Activated T-cell treated with anti-CD3 and anti-CD28 coated beads, Interleukin-2, amount 50 U/mL, for 1 hour (primary cell): Measurements from ENCODE around the gene TPRA1.
A peak's percentile ranks its signal among the peaks of the same experiment; 100 is the strongest.

ENCODE experiments used
- DNase-seq: peaks from one replicate; pipeline ENCODE4 v3.0.0-alpha.2; 2020

The TPRA1 gene

DNA sequence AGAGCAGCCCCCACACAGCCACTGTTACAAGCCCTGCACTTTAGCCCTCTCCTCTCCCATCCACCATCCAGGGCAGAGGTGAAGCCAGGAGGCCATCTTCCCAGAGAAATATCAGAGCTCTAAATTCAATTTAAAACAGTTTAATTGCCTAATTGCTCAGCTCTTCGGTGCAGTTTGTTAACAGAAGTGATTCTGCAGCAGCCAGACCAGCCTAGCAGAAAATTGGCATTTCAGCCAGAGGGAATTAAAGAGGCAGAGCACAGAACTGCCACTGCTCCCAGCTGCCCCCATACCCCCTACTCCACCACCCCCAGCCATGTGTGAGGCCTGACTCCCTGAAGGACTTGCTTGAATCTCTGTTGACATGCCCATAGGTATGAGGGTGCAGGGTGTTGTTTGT, 38.5 kb downstream of the TPRA1 start:
- DNase-seq = no peak

GRCh38 chr3:127551178-127551577, 39.4 kb downstream of the TPRA1 start:
- DNase-seq = no peak

GRCh38 chr3:127550468-127551157, 39.9 kb downstream of the TPRA1 start:
- DNase-seq = no peak

GRCh38 chr3:127549826-127550467, 40.6 kb downstream of the TPRA1 start:
- no peak for DNase-seq

DNA sequence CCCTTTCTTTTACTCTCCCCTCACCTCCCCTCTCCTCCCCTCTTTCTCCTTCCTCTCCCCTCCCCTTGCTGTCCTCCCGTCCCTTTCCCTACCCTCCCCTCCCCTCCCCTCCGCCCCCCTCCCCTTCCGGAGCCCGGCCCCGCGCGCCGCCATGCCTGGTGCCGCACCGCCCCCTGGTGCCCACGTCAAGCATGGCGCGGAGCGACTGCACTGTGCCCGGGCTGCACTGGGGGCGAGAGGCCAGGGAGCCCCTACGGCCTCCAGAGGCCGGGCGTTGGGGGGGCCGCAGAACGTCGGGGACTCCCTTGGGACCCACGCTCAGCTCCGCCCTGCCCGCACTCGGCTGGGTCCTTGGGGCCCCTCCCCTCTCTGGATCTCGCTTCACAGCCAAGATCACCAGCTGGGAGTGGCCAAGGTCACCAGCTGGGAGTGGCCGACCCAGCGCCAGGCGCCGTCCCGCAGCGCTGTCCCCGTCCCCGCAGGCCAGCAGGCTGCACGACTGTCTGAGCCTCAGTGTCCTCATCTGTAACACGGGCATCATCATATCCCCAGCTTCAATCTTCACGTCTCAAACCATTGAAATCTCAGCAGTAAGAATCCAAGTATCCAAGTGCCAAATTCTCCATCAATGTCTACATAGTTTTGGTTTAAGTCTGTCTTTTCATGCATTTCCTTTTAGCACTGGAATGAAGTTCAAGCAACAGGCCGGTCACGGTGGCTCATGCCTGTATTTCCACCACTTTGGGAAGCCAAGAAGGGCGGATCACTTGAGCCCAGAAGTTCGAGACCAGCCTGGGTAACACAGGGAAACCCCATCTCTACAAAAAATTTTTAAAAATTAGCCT, 42.5 kb downstream of the TPRA1 start:
- peak; percentile 82 for DNase-seq

DNA sequence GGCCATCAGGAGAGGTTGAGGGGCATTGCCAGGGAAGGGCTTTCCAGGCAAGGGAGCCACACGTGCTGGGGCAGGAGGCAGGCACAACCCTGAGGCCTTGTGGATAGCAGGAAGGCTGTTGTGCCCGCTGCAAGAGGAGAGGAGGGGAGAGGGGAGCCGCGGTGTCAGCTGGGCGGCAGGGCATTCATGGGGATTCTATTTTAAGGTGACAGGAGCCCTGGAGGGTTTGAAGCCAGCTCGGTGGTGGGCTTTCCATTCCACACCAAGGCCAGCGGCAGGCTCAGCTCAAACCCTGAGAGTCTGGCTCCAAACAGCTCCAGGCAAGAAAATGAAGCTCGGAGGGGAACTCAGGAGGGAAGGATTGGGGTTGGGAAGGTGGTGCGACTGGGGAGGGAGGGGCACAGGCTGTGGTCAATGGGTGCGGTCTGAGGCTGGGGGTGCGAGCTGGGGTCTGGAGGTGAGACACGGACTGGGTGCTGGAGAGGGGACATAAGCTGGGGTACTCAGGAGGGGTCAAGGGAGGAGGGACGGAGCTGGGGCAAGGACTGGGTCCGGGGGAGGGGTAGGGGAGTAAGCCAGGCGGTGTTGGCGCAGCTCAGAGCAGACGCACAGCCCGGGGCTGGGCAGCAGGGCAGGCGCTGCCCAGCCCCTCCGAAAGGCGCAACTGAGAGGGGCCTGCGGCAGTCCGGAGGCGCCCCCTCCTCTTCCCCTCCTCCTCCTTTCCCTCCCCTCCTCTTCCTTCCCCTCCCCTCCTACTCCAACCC, 43.4 kb downstream of the TPRA1 start:
- DNase-seq = no peak

DNA sequence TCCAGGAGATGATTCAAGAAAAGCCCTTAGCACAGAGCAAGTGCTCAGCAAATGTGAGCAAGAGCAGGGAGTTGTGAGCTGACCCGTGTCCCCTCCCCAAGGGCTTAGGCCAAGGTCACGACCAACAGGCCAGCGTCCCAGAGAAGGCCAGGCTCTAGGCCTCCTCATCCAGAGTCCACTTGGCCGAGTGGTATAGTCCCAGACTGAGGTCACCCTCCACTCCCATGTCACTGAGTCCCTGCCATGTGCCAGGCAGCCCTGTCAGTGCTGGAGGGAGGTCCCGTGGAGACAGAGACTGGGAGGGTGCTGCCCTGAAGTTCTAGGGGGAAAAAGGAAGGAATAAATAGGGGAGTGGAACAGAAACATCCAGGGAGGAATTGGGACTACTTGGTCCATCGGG, 44.0 kb downstream of the TPRA1 start:
- DNase-seq = no peak

- no peak for DNase-seq
Measured at GRCh38 chr3:127545711-127546457, 44.6 kb downstream of the TPRA1 start.

GRCh38 chr3:127545216-127545615, 45.3 kb downstream of the TPRA1 start:
- DNase-seq = no peak

DNA sequence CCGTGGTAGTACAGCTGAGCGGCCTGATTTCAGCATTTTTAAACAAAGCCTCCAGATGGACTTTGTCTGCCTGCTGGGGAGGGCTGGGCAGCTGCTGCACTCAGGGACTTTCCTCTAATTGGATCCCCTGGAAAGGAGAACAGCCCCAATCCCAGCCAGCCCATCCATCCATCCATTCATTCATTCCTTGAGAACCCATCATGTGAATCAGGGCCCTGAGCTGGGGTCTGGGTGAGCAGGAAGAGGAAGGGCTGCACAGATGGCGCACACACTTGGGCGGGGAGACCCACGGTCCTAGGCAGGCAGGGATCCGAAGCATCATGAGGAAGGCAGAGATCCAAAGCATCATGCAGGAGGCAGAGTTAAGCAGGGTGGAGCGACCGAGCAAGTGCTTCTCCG, 45.7 kb downstream of the TPRA1 start:
- DNase-seq = no peak

DNA sequence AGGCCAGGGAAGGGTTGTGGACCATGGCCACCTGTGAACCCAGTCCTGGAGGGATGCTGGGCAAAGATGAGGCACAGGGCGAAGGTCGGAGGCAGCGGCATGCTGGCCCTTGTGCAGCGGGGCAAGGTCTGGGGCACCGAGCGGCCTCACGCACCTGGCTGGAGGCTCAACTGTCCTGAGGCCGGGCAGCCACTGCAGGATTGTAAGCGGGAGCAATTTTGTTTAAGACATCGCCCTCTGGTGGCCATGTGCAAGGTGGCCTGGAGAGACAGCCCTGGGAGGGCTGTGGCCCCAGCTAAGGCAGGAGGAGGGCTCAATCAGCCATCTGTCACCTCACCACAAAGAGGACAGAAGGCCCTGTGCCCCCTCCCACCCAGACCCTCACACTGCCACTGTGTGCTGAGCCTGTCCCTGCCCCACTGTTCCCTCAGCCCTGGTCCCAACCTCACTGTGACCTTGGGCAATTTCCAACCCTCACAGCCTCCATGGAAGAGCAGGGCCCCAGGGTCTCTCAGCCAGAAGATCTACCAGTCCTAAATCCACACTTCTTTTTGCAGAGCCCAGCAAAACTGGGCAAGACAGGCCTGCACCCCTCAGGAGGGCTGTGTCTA, 46.2 kb downstream of the TPRA1 start:
- DNase-seq = peak; percentile 66

GRCh38 chr3:127543441-127543840, 47.1 kb downstream of the TPRA1 start:
- no peak for DNase-seq

GRCh38 chr3:127542441-127542952, 48.0 kb downstream of the TPRA1 start:
- no peak for DNase-seq

GRCh38 chr3:127541320-127541719, 49.2 kb downstream of the TPRA1 start:
- DNase-seq = no peak

- no peak for DNase-seq
Measured at GRCh38 chr3:127539366-127540060, 51.0 kb downstream of the TPRA1 start.

DNA sequence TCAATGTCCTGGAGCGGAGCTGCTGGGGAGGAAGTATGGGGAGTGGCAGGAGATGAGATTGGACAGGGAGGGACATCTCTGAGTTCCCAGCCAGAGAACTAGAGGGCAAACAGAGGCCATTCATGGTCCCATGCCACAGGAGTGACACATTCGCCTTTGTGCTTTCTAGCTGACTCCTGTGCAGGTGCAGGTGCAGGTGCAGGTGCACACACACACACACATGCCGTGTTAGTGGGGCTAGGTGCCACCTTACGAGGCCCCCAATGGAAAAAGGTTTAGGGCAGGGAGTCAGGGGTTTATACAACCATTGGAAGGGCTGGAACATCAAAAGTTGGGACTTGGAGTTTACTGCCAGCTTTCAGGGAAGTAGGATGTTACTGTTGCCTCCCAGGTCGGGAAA, 52.0 kb downstream of the TPRA1 start:
- no peak for DNase-seq

DNA sequence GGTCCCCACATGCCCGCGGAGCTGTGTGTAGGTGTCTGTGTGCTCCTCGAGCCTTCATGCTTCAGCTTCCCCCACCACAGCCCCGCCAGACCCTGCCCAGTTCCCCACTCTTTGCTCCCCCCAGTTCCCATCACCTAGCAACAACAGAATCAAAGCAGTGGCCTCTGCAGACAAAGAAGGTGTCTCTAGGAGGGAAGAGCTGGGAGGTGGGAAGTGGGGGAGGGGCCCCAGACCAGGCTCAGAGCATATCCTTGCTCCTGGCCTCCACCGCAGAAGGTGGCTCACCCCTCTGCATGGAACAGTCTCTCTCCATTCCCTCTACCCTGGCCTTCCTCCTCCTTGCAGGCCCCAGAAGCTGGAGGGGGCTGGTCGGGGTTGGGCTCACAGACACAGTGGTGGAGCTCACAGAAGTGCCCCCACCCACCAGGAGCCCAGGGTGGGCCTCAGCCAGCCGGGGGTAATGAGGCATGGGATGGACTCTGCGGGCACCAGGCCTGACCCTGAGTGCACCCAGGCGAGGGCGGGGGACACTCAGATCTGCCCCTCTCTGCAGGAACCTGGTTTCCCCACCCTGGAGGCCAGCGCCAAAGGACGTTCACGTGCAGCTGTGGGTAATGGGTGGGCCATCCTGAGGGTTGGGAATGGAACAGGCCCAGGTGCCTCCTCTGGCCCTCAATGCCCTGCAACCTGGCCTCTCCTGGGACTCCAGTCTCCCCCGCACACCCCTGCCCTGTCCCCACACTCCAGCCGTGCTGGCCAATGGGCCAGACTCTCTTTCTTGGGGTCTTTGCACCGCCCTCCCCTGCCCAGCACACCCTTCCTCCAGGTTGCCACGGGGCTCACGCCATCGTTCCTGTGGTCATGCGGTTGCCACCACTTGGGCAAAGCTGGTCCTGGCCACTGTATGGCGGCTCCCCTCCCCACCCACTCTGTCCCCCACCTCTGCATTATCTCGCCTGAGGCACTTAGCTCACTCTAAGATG, 53.4 kb downstream of the TPRA1 start:
- DNase-seq = no peak

GRCh38 chr3:127535901-127536829, 54.4 kb downstream of the TPRA1 start:
- no peak for DNase-seq
